HepG2 (cell line): ENCODE data around the gene CCDC73.

Source experiments
- ATF7-NPFF ChIP-seq: sonication (generic); formaldehyde crosslinking; IDR thresholded peaks from 2 replicates; pipeline ENCODE4 v1.8.1; 2023; ENCODE audit warnings: mild to moderate bottlenecking, low read depth, missing genetic modification reagents, moderate library complexity
- CREM ChIP-seq, 2 experiments: sonication (generic) in 1 of 2; formaldehyde crosslinking in 1 of 2; IDR thresholded peaks; 2 replicates each; pipeline versions ENCODE4 v1.4.0 to v1.6.1; 2016 to 2020; ENCODE audit warnings: antibody characterized with exemption in 1 of 2, mild to moderate bottlenecking in 1 of 2, missing genetic modification reagents in 1 of 2
- HNRNPH1 ChIP-seq: fragments of 200-400 bp; formaldehyde crosslinking; optimal IDR thresholded peaks from 2 replicates; pipeline ENCODE3; 2017; ENCODE audit warnings: mild to moderate bottlenecking, low read depth, low read length
- HNRNPUL1 ChIP-seq: fragments of 200-400 bp; formaldehyde crosslinking; IDR thresholded peaks from 2 replicates; pipeline ENCODE4 v1.6.1; 2017; ENCODE audit warnings: low read depth, mild to moderate bottlenecking, low read length, moderate library complexity
- NFIC ChIP-seq: IDR thresholded peaks from 2 replicates; pipeline ENCODE4 v1.6.1; 2012; ENCODE audit warnings: mild to moderate bottlenecking, low read length, inconsistent platforms
- POLR2A ChIP-seq, 2 experiments: IDR thresholded peaks; 2 replicates each; pipeline ENCODE4 v1.6.1; 2011; ENCODE audit warnings: low read depth in 2 of 2, low read length in 2 of 2, mild to moderate bottlenecking in 1 of 2, moderate library complexity in 1 of 2; ENCODE audit not compliant: insufficient read depth in 1 of 2
- POLR2AphosphoS2 ChIP-seq: IDR thresholded peaks from 2 replicates; pipeline ENCODE4 v1.6.1; 2011; ENCODE audit warnings: low read depth, low read length, improper control_type of control experiment
- POLR2AphosphoS5 ChIP-seq: IDR thresholded peaks from 2 replicates; pipeline ENCODE4 v1.6.1; 2012; ENCODE audit warnings: low read depth, low read length
- PRDM15 ChIP-seq: sonication (generic); formaldehyde crosslinking; IDR thresholded peaks from 2 replicates; pipeline ENCODE4 v1.4.0; 2020; ENCODE audit warnings: missing genetic modification reagents
- SMC3 ChIP-seq: IDR thresholded peaks from 2 replicates; pipeline ENCODE4 v1.6.1; 2011; ENCODE audit warnings: low read length, improper control_type of control experiment
- ZNF274 ChIP-seq: sonication (generic); formaldehyde crosslinking; IDR thresholded peaks from 2 replicates; pipeline ENCODE4 v1.5.1; 2020; ENCODE audit warnings: mild to moderate bottlenecking, missing genetic modification reagents
- TF ChIP-seq, protein P1 (sequence below): sonication (generic); formaldehyde crosslinking; IDR thresholded peaks from 2 replicates; pipeline ENCODE4 v1.8.1; 2023; ENCODE audit warnings: mild to moderate bottlenecking, inconsistent platforms, moderate library complexity, missing genetic modification reagents, borderline replicate concordance

DNA sequence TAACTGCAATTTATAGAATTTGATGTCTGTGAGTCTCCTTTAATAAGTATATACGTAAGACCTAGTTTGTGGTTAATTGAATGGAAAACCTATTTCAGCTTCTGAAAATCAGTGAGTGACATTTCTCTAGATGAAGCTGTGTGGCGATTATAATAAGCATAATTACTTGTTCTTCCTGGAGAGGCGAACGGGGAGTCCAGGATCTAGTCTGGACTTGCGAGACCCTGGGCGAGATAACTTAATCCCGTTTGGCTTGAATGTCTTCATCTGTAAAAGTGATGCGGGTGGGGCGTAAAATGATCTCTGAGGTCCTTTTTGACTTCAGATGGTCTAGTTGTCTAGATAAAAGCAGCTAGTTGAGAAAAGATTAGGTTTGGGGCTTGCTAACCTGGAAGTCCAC, 36.3 kb upstream of the CCDC73 start:
- TF ChIP-seq NFIC = no peak
- TF ChIP-seq ATF7-NPFF = no peak
- TF ChIP-seq SMC3 = no peak
- TF ChIP-seq HNRNPH1 = no peak
- TF ChIP-seq POLR2A (IDR thresholded peaks at IDR 0.05; ENCODE audit: insufficient read depth in 1 of 2, low read depth in 2 of 2, low read length in 2 of 2) = no peak
- TF ChIP-seq ZNF274 (CRISPR knock-in tag) = no peak
- TF ChIP-seq POLR2AphosphoS2 = no peak
- no peak for TF ChIP-seq HNRNPUL1
- TF ChIP-seq PRDM15 = no peak
- no peak for TF ChIP-seq CREM (IDR thresholded peaks at IDR 0.05)
- TF ChIP-seq CREM (CRISPR knock-in tag; IDR thresholded peaks at IDR 0.05) = no peak
- TF ChIP-seq, protein P1, sequence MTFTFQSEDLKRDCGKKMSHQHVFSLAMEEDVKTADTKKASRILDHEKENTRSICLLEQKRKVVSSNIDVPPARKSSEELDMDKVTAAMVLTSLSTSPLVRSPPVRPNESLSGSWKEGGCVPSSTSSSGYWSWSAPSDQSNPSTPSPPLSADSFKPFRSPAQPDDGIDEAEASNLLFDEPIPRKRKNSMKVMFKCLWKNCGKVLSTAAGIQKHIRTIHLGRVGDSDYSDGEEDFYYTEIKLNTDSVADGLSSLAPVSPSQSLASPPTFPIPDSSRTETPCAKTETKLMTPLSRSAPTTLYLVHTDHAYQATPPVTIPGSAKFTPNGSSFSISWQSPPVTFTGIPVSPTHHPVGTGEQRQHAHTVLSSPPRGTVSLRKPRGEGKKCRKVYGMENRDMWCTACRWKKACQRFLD (CRISPR knock-in tag) = no peak
- no peak for TF ChIP-seq POLR2AphosphoS5
